22Rv1 (cell line): Measurements from ENCODE around the gene AMOT.

Source experiments
- CTCF ChIP-seq: fragments of 450-650 bp; IDR thresholded peaks from 2 replicates; pipeline ENCODE4 v1.5.1; 2017; ENCODE audit warnings: mild to moderate bottlenecking
- ZFX ChIP-seq: fragments of 450-650 bp; IDR thresholded peaks from 2 replicates; pipeline ENCODE4 v1.6.1; 2017; ENCODE audit warnings: antibody characterized with exemption, borderline replicate concordance

GRCh38 chrX:112735147-112735546 is 105.5 kb downstream of the AMOT start:
- TF ChIP-seq CTCF (no peak), ZFX (no peak)
